ENCODE data around the gene NGRN. TPM values are rescaled to one million over a fixed set of nuclear protein-coding genes. Genes with fewer than 3 reads are reported as not detected.
"Not testable (repeated sequence)": the region's sequence is repeated elsewhere in the genome, so short reads cannot be mapped to it uniquely, and the experiment has no call there.

The NGRN gene
- total RNA-seq, 1 donor from 2014 or later: 114 TPM

GRCh38 chr15:90300988-90301706 is 35.7 kb downstream of the NGRN start:
- FAIRE-seq (no peak), DNase-seq (ENCODE audit: low read depth) (peak; percentile 36)
- Histone ChIP-seq H3K36me3 (ENCODE audit: control insufficient read depth, insufficient read depth, low read length) (no peaks in the 10 kb centered on the region), H3K27me3 (ENCODE audit: control insufficient read depth, insufficient read depth, low read length) (no peaks in the 10 kb centered on the region), H3K4me3 (ENCODE audit: low read depth, low read length) (no peak overlapping the region)
- TF ChIP-seq, protein P1, sequence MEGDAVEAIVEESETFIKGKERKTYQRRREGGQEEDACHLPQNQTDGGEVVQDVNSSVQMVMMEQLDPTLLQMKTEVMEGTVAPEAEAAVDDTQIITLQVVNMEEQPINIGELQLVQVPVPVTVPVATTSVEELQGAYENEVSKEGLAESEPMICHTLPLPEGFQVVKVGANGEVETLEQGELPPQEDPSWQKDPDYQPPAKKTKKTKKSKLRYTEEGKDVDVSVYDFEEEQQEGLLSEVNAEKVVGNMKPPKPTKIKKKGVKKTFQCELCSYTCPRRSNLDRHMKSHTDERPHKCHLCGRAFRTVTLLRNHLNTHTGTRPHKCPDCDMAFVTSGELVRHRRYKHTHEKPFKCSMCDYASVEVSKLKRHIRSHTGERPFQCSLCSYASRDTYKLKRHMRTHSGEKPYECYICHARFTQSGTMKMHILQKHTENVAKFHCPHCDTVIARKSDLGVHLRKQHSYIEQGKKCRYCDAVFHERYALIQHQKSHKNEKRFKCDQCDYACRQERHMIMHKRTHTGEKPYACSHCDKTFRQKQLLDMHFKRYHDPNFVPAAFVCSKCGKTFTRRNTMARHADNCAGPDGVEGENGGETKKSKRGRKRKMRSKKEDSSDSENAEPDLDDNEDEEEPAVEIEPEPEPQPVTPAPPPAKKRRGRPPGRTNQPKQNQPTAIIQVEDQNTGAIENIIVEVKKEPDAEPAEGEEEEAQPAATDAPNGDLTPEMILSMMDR (IDR thresholded peaks at IDR 0.05; ENCODE audit: insufficient read depth, low read length, severe bottlenecking): peak; percentile 91

- TF ChIP-seq, protein P1 (IDR thresholded peaks at IDR 0.05; ENCODE audit: insufficient read depth, low read length, severe bottlenecking): no peak
- Histone ChIP-seq H3K4me3 (ENCODE audit: low read depth, low read length) (no peak overlapping the region), H3K36me3 (ENCODE audit: control insufficient read depth, insufficient read depth, low read length) (no peaks in the 10 kb centered on the region), H3K27me3 (ENCODE audit: control insufficient read depth, insufficient read depth, low read length) (no peaks in the 10 kb centered on the region)
- no peak for FAIRE-seq
- DNase-seq (ENCODE audit: low read depth): no peak
Observed at GRCh38 chr15:90301707-90302300, 36.3 kb downstream of the NGRN start.

GRCh38 chr15:90305355-90305754 is 39.9 kb downstream of the NGRN start:
- not testable (repeated sequence) for H3K27me3 ChIP-seq (ENCODE audit: control insufficient read depth, insufficient read depth, low read length); DNase-seq (ENCODE audit: low read depth); H3K36me3 ChIP-seq (ENCODE audit: control insufficient read depth, insufficient read depth, low read length); H3K4me3 ChIP-seq (ENCODE audit: low read depth, low read length); FAIRE-seq

- no peak for DNase-seq (ENCODE audit: low read depth)
- FAIRE-seq: no peak
Observed at GRCh38 chr15:90305932-90306331, 40.5 kb downstream of the NGRN start.

GRCh38 chr15:90306560-90306959 is 41.1 kb downstream of the NGRN start:
- Histone ChIP-seq H3K27me3 (ENCODE audit: control insufficient read depth, insufficient read depth, low read length) (no peaks in the 10 kb centered on the region), H3K4me3 (ENCODE audit: low read depth, low read length) (no peak overlapping the region), H3K36me3 (ENCODE audit: control insufficient read depth, insufficient read depth, low read length) (no peaks in the 10 kb centered on the region)
- DNase-seq (ENCODE audit: low read depth) (no peak), FAIRE-seq (no peak)
- TF ChIP-seq, protein P1 (IDR thresholded peaks at IDR 0.05; ENCODE audit: insufficient read depth, low read length, severe bottlenecking): no peak

More at GRCh38 chr15:90305932-90306331, 40.5 kb downstream of the NGRN start:
- Histone ChIP-seq H3K4me3 (ENCODE audit: low read depth, low read length) (no peak overlapping the region), H3K27me3 (ENCODE audit: control insufficient read depth, insufficient read depth, low read length) (no peaks in the 10 kb centered on the region), H3K36me3 (ENCODE audit: control insufficient read depth, insufficient read depth, low read length) (no peaks in the 10 kb centered on the region)
- TF ChIP-seq, protein P1 (IDR thresholded peaks at IDR 0.05; ENCODE audit: insufficient read depth, low read length, severe bottlenecking): no peak

DNA sequence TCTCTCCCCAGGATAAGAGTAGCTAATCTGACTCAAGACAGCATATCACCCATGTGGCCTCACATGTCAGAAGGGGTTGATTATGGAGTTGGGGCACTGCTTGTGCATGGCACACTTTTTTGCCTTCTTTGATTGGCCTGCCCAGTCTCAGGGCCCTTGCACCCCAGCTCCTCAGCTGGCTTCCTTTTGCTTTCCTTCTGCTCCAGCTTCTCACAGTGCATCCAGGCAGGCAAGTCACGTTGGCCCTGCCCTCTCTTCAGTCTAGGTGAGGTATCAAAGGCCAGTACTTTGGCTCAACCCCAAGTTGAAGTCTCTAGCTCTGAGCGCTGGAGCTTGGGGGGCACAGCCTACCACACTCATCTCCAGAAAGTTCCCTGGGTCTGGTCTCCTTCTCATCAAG is 42.2 kb downstream of the NGRN start:
- no peak overlapping the region for H3K4me3 ChIP-seq (ENCODE audit: low read depth, low read length)
- DNase-seq (ENCODE audit: low read depth) (no peak), FAIRE-seq (no peak)
- TF ChIP-seq, protein P1 (IDR thresholded peaks at IDR 0.05; ENCODE audit: insufficient read depth, low read length, severe bottlenecking): no peak
- H3K36me3 ChIP-seq (ENCODE audit: control insufficient read depth, insufficient read depth, low read length): no peaks in the 10 kb centered on the region
- no peaks in the 10 kb centered on the region for H3K27me3 ChIP-seq (ENCODE audit: control insufficient read depth, insufficient read depth, low read length)

Measured in bronchial epithelial cell (primary cell).